Activated CD8-positive, alpha-beta T cell treated with anti-CD3 and anti-CD28 coated beads, Interleukin-2, amount 10 ng/mL, durations not matched to agents 7 days and 5 days (primary cell): ENCODE results near the gene TERT. TPM values are rescaled to one million over a fixed set of nuclear protein-coding genes. Genes with fewer than 3 reads are reported as not detected.
"Not testable (repeated sequence)": the region's sequence is repeated elsewhere in the genome, so short reads cannot be mapped to it uniquely, and the experiment has no call there.

Experiments used
- ATAC-seq: fragments of 150-1000 bp; cut with Tn5 transposase; one replicate; pipeline ENCODE4 v1.10.0; 2021; ENCODE audit warnings: moderate library complexity
- CTCF ChIA-PET: fragments of 350-600 bp; sonication (Branson Sonifier 250); formaldehyde crosslinking; loops from one replicate; lab custom pipeline; 2021; ENCODE audit warnings: antibody characterized with exemption; lab: Charles Lee
- POLR2A ChIA-PET: fragments of 350-600 bp; sonication (Branson Sonifier 250); formaldehyde crosslinking; loops from one replicate; lab custom pipeline; 2021; ENCODE audit warnings: antibody characterized with exemption; lab: Charles Lee
- DNase-seq: peaks from one replicate; pipeline ENCODE4 v3.0.0-alpha.2; 2020
- H3K27ac Mint-ChIP-seq: one replicate; pipeline ENCODE4 v1.8.0; 2021; ENCODE audit warnings: mild to moderate bottlenecking, mixed read lengths
- H3K27me3 Mint-ChIP-seq: one replicate; pipeline ENCODE4 v1.8.0; 2021; ENCODE audit warnings: low read depth, mixed read lengths
- H3K36me3 Mint-ChIP-seq: one replicate; pipeline ENCODE4 v1.8.0; 2021; ENCODE audit warnings: low read depth, mixed read lengths
- H3K4me1 Mint-ChIP-seq: one replicate; pipeline ENCODE4 v1.8.0; 2021; ENCODE audit warnings: low read depth, mixed read lengths
- H3K4me3 Mint-ChIP-seq: one replicate; pipeline ENCODE4 v1.8.0; 2021; ENCODE audit warnings: mild to moderate bottlenecking, mixed read lengths
- H3K9me3 Mint-ChIP-seq: one replicate; pipeline ENCODE4 v1.8.0; 2022; ENCODE audit warnings: mixed read lengths; ENCODE audit not compliant: insufficient read depth
- total RNA-seq, 2 experiments: library from RNA; stranded (reverse); gene quantifications; one replicate each; pipeline ENCODE4 v1.2.3, GENCODE V29; 2021

The TERT gene
- total RNA-seq, 2 experiments from 2014 or later: 0.29 to 0.44 TPM

DNA sequence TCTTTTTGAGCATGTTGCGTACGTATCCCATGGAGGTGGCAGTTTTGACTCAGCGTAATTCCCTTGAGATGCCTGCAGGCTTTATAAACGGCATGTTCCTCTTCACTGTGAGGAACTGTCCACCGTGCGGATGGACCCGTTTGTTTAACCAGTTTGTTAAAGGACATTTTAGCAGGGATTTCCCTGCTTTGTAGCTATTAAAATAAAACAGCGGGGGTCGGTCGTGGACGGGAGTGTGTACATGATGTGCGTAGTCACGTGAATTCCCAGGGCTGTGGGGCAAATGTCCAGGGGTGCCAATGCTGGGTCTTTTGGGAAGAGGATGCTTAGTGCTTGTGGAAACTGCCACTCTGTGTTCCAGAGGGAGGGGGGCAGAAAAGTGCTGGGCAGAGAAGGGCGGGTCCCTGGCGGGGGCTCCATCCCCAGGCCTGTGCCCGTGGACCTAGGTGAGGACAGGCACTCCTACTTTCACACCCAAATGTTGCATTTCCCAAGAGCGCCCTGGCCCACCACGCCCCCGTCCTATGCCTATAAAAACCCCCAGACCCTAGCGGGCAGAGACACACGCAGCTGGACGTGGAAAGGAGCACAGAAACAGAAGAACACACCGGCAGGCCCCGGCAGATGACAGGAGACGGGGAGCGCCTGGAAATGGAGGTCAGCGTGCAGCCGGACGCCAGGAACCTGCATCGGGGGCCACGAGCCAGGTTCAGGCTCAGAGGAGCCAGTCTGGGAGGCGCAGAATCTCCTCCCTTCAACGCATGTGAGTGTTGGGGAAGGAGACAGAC lies 4.0 kb upstream of the TERT start:
- peaks cover 37% of the 10 kb centered on the region for H3K27me3 Mint-ChIP-seq
- no peaks in the 10 kb centered on the region for H3K36me3 Mint-ChIP-seq
- ChIA-PET CTCF (no interaction called here), POLR2A (no interaction called here)
- DNase-seq: no peak
- no peak for ATAC-seq
- H3K27ac Mint-ChIP-seq: no peak overlapping the region
- H3K4me3 Mint-ChIP-seq: no peak overlapping the region
- peaks cover 6% of the 10 kb centered on the region for H3K9me3 Mint-ChIP-seq
- H3K4me1 Mint-ChIP-seq: no peaks in the 10 kb centered on the region

DNA sequence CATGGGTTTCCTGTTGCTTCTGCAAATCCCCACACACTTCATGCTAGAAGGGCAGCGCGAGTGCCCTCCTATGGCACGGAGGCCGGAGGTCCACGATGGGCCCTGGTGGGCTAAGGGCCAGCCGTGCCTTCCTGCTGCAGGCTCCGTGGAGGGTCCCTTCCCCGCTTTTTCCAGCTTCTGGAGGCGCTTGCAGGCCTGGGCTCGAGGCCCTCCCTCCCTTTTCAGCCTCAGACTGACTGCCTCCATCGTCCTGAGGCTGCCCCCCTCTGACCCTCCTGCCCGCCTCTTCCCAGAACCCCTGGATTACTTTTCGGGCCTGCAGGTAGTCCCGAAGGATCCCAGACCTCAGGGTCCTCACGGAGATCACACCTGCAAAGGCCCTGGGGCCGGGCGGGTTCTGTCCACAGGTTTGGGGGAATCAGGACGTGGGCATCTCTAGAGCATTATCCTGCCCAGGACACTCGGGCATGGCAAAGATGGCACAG lies 3.2 kb upstream of the TERT start:
- ATAC-seq (no peak), DNase-seq (no peak)
- Mint-ChIP-seq H3K27ac (no peak overlapping the region), H3K9me3 (no peaks in the 10 kb centered on the region), H3K4me3 (no peak overlapping the region), H3K27me3 (peaks cover 31% of the 10 kb centered on the region), H3K36me3 (no peaks in the 10 kb centered on the region), H3K4me1 (peaks cover 2% of the 10 kb centered on the region)
- POLR2A ChIA-PET: no interaction called here
- CTCF ChIA-PET: no interaction called here

- Mint-ChIP-seq H3K4me3 (no peak overlapping the region), H3K27ac (no peak overlapping the region), H3K4me1 (peaks cover 2% of the 10 kb centered on the region), H3K9me3 (no peaks in the 10 kb centered on the region), H3K27me3 (peaks cover 27% of the 10 kb centered on the region), H3K36me3 (no peaks in the 10 kb centered on the region)
- POLR2A ChIA-PET: interaction anchor here (0.6 kb wide), 1 partner anchor 43 kb away, joined by 4 read pairs; no protein-coding TSS in a partner anchor
- ATAC-seq: no peak
- no peak for DNase-seq
- CTCF ChIA-PET: no interaction called here
These were observed 2.4 kb upstream of the TERT start for GRCh38 chr5:1297243-1297642.

GRCh38 chr5:1295650-1296037 lies 776 bp upstream of the TERT start:
- Mint-ChIP-seq H3K27me3 (peaks cover 20% of the 10 kb centered on the region), H3K4me3 (no peak overlapping the region), H3K27ac (no peak overlapping the region), H3K36me3 (no peaks in the 10 kb centered on the region), H3K4me1 (peaks cover 2% of the 10 kb centered on the region), H3K9me3 (no peaks in the 10 kb centered on the region)
- ATAC-seq: no peak
- CTCF ChIA-PET: interaction anchor here (0.6 kb wide), 1 partner anchor 15 kb away, joined by 3 read pairs; no protein-coding TSS in a partner anchor
- DNase-seq: no peak
- POLR2A ChIA-PET: interaction anchor here (1.5 kb wide), 1 partner anchor 20 kb away, joined by 3 read pairs; no protein-coding TSS in a partner anchor

GRCh38 chr5:1294206-1294834 lies 548 bp downstream of the TERT start:
- Mint-ChIP-seq H3K9me3 (no peaks in the 10 kb centered on the region), H3K36me3 (no peaks in the 10 kb centered on the region), H3K27ac (no peak overlapping the region), H3K4me3 (no peak overlapping the region), H3K4me1 (peaks cover 2% of the 10 kb centered on the region), H3K27me3 (peaks cover 17% of the 10 kb centered on the region)
- POLR2A ChIA-PET: interaction anchor here (1.5 kb wide), 1 partner anchor 22 kb away, joined by 3 read pairs; no protein-coding TSS in a partner anchor
- DNase-seq (no peak), ATAC-seq (peak; percentile 37)
- CTCF ChIA-PET: no interaction called here

DNA sequence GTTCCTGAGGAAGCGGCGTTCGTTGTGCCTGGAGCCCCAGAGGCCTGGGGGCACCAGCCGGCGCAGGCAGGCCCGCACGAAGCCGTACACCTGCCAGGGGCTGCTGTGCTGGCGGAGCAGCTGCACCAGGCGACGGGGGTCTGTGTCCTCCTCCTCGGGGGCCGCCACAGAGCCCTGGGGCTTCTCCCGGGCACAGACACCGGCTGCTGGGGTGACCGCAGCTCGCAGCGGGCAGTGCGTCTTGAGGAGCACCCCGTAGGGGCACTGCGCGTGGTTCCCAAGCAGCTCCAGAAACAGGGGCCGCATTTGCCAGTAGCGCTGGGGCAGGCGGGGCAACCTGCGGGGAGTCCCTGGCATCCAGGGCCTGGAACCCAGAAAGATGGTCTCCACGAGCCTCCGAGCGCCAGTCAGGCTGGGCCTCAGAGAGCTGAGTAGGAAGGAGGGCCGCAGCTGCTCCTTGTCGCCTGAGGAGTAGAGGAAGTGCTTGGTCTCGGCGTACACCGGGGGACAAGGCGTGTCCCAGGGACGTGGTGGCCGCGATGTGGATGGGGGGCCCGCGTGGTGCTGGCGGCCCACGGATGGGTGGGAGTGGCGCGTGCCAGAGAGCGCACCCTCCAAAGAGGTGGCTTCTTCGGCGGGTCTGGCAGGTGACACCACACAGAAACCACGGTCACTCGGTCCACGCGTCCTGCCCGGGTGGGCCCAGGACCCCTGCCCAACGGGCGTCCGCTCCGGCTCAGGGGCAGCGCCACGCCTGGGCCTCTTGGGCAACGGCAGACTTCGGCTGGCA lies 1.3 kb downstream of the TERT start:
- Mint-ChIP-seq H3K27me3 (peaks cover 17% of the 10 kb centered on the region), H3K9me3 (peaks cover 1% of the 10 kb centered on the region), H3K27ac (no peak overlapping the region), H3K36me3 (no peaks in the 10 kb centered on the region), H3K4me3 (no peak overlapping the region), H3K4me1 (peaks cover 2% of the 10 kb centered on the region)
- ChIA-PET CTCF (interaction anchor here (1.9 kb wide), 1 partner anchor 22 kb away, joined by 4 read pairs; no protein-coding TSS in a partner anchor), POLR2A (no interaction called here)
- DNase-seq: no peak
- no peak for ATAC-seq

DNA sequence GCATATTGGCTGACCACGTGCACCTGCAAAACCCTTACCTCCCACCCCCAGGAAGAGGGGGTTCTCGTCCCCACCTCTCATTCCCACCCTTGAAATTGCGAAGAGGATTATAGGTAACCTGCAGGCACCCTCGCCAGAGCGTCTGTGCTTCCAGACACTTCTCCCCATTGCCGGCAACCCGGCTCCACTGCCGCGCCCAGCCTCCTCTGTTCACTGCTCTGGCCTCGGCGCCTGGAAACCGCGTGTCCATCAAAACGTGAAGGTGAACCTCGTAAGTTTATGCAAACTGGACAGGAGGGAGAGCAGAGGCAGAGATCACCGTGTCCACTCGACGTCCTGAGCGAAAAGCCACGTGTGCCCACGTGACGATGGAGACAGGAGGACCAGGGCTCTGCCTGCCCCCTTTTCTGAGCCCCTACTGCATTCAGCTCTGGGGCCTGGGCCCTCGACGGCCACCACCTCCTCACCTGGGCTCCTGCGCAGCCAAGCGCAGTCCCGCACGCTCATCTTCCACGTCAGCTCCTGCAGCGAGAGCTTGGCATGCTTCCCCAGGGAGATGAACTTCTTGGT lies 1.9 kb downstream of the TERT start:
- Mint-ChIP-seq H3K27ac (no peak overlapping the region), H3K36me3 (no peaks in the 10 kb centered on the region), H3K9me3 (peaks cover 8% of the 10 kb centered on the region), H3K4me1 (peaks cover 2% of the 10 kb centered on the region), H3K4me3 (no peak overlapping the region), H3K27me3 (peaks cover 17% of the 10 kb centered on the region)
- DNase-seq (no peak), ATAC-seq (no peak)
- ChIA-PET CTCF (interaction anchor here (1.9 kb wide), 1 partner anchor 23 kb away, joined by 4 read pairs; no protein-coding TSS in a partner anchor), POLR2A (no interaction called here)

- ChIA-PET POLR2A (no interaction called here), CTCF (interaction anchor here (1.9 kb wide), 1 partner anchor 24 kb away, joined by 4 read pairs; no protein-coding TSS in a partner anchor)
- Mint-ChIP-seq H3K9me3 (peaks cover 11% of the 10 kb centered on the region), H3K4me1 (peaks cover 2% of the 10 kb centered on the region), H3K36me3 (no peaks in the 10 kb centered on the region), H3K27ac (no peak overlapping the region), H3K27me3 (peaks cover 17% of the 10 kb centered on the region), H3K4me3 (no peak overlapping the region)
- ATAC-seq (no peak), DNase-seq (no peak)
These were observed 2.7 kb downstream of the TERT start for GRCh38 chr5:1292139-1292538.

DNA sequence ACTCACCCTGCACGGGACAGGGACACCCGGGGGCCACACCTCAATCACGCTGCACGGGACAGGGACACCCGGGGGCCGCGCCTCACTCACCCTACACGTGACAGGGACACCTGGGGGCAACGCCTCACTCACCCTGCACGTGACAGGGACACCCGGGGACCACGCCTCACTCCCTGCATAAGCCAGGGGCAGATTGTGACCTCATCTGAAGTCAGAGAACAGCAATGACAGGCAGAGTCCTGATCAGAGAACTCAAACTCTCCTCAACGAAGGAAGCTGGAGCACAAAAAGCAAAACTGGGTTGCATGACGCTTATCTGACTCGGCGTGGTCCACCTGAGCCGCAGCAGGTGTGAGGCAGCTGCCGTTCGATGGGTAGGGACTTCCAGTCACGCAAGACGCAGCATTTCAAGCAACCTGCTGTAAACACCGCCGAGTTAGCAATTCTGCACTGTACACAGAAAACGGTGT lies 3.2 kb downstream of the TERT start:
- CTCF ChIA-PET: no interaction called here

DNA sequence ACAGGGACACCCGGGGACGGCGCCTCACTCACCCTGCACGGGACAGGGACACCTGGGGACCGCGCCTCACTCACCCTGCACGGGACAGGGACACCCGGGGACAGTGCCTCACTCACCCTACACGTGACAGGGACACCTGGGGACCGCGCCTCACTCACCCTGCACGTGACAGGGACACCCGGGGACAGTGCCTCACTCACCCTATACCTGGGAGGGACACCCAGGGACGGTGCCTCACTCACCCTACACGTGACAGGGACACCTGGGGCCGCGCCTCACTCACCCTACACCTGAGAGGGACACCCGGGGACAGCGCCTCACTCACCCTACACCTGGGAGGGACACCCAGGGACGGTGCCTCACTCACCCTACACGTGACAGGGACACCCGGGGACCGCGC lies 3.9 kb downstream of the TERT start:
- CTCF ChIA-PET, H3K4me1 Mint-ChIP-seq, H3K27ac Mint-ChIP-seq, H3K4me3 Mint-ChIP-seq, H3K27me3 Mint-ChIP-seq, H3K36me3 Mint-ChIP-seq, ATAC-seq, DNase-seq, POLR2A ChIA-PET: not testable (repeated sequence)
- H3K9me3 Mint-ChIP-seq: peaks cover 11% of the 10 kb centered on the region

More for the DNA sequence above, 3.2 kb downstream of the TERT start:
- H3K27ac Mint-ChIP-seq: no peak overlapping the region
- H3K9me3 Mint-ChIP-seq: peaks cover 11% of the 10 kb centered on the region
- no peaks in the 10 kb centered on the region for H3K36me3 Mint-ChIP-seq
- peaks cover 15% of the 10 kb centered on the region for H3K27me3 Mint-ChIP-seq
- peaks cover 2% of the 10 kb centered on the region for H3K4me1 Mint-ChIP-seq
- H3K4me3 Mint-ChIP-seq: no peak overlapping the region
- DNase-seq: no peak
- POLR2A ChIA-PET: no interaction called here
- ATAC-seq: no peak

DNA sequence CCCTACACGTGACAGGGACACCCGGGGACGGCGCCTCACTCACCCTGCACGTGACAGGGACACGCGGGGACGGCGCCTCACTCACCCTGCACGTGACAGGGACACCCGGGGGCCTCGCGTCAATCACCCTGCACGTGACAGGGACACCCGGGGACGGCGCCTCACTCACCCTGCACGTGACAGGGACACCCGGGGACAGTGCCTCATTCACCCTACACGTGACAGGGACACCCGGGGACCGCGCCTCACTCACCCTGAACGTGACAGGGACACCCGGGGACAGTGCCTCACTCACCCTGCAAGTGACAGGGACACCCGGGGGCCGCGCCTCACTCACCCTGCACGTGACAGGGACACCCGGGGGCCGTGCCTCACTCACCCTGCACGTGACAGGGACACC lies 5.3 kb downstream of the TERT start:
- CTCF ChIA-PET, H3K27ac Mint-ChIP-seq, DNase-seq, H3K27me3 Mint-ChIP-seq, POLR2A ChIA-PET, H3K4me3 Mint-ChIP-seq, ATAC-seq, H3K4me1 Mint-ChIP-seq, H3K36me3 Mint-ChIP-seq: not testable (repeated sequence)
- peaks cover 11% of the 10 kb centered on the region for H3K9me3 Mint-ChIP-seq
